Neural cell (in vitro differentiated cells): ENCODE measurements around the gene HCFC1.
"Not testable (repeated sequence)": the region's sequence is repeated elsewhere in the genome, so short reads cannot be mapped to it uniquely, and the experiment has no call there.

ENCODE experiments used
- EP300 ChIP-seq: fragments of 450-650 bp; conservative IDR thresholded peaks from 2 replicates; pipeline ENCODE4 v1.6.1; 2014; ENCODE audit warnings: antibody characterized with exemption, mild to moderate bottlenecking, moderate library complexity; ENCODE audit not compliant: poor library complexity, severe bottlenecking
- EZH2 ChIP-seq: fragments of 200-600, 300-800 bp; shearing (Covaris generic), sonication (generic); IDR thresholded peaks from 2 replicates; pipeline ENCODE4 v1.6.1; 2014; ENCODE audit warnings: antibody characterized with exemption, low read length, borderline replicate concordance, mild to moderate bottlenecking; ENCODE audit not compliant: insufficient read depth, poor library complexity, severe bottlenecking
- REST ChIP-seq: IDR thresholded peaks from 2 replicates; pipeline ENCODE4 v1.6.1; 2012; ENCODE audit warnings: borderline replicate concordance
- TAF1 ChIP-seq: IDR thresholded peaks from 2 replicates; pipeline ENCODE4 v1.6.1; 2012; ENCODE audit warnings: low read depth
- TF ChIP-seq, protein P1 (sequence below): fragments of 450-650 bp; IDR thresholded peaks from 2 replicates; pipeline ENCODE4 v1.5.1; 2014; ENCODE audit warnings: antibody characterized with exemption, mild to moderate bottlenecking, moderate library complexity; ENCODE audit not compliant: poor library complexity, severe bottlenecking

DNA sequence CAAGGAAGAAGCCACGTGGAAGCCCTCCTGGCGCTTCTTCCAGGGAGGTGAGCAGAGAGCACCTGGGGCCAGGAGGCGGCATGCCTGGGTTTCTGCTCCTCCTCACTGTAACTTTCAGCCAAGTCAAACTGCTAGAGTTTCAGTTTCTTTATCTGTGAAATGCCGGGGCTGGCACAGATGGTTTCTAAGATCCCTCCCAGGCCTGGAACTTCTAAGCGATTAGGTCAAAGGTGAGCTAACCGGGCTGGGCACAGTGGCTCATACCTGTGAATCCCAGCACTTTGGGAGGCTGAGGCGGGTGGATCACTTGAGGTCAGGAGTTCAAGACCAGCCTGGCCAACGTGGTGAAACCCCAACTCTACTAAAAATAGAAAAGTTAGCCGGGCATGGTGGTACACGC, 8.8 kb upstream of the HCFC1 start:
- TF ChIP-seq TAF1, EP300, REST, EZH2: not testable (repeated sequence)
- TF ChIP-seq, protein P1, sequence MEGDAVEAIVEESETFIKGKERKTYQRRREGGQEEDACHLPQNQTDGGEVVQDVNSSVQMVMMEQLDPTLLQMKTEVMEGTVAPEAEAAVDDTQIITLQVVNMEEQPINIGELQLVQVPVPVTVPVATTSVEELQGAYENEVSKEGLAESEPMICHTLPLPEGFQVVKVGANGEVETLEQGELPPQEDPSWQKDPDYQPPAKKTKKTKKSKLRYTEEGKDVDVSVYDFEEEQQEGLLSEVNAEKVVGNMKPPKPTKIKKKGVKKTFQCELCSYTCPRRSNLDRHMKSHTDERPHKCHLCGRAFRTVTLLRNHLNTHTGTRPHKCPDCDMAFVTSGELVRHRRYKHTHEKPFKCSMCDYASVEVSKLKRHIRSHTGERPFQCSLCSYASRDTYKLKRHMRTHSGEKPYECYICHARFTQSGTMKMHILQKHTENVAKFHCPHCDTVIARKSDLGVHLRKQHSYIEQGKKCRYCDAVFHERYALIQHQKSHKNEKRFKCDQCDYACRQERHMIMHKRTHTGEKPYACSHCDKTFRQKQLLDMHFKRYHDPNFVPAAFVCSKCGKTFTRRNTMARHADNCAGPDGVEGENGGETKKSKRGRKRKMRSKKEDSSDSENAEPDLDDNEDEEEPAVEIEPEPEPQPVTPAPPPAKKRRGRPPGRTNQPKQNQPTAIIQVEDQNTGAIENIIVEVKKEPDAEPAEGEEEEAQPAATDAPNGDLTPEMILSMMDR = not testable (repeated sequence)
